Measurements from ENCODE around the gene DSCAML1. TPM values are rescaled to one million over a fixed set of nuclear protein-coding genes. Genes with fewer than 3 reads are reported as not detected.
A peak's percentile ranks its signal among the peaks of the same experiment; 100 is the strongest.

DSCAML1 gene
- total RNA-seq, 2 experiments from 2014 or later, result not detected

- POLR2A ChIA-PET, result interaction anchor here (1.9 kb wide), 1 partner anchor 9 kb away, joined by 7 read pairs; no protein-coding TSS in a partner anchor
- DNase-seq (ENCODE audit: low spot score), result no peak
- intact Hi-C loops (cut with micrococcal nuclease; ENCODE audit: unreplicated experiment), result loop anchor here (1.0 to 10.0 kb wide), 4 partner anchors 10 to 391 kb away; partner anchors contain the start of gene SCN2B
- Histone ChIP-seq H3K27ac (ENCODE audit: low read depth, low read length, poor library complexity, severe bottlenecking) (no peak overlapping the region), H3K4me2 (ENCODE audit: low read length) (no peak overlapping the region), H3K4me3 (ENCODE audit: low read depth, low read length, poor library complexity, severe bottlenecking) (no peak overlapping the region), H3K9me3 (ENCODE audit: low read length) (no peaks in the 10 kb centered on the region), H4K20me1 (ENCODE audit: insufficient read depth, low read length) (no peaks in the 10 kb centered on the region; the same call in 1 of the 2 replicates), H3K9me2 (ENCODE audit: insufficient read depth, low read length) (no peaks in the 10 kb centered on the region), H3K4me1 (ENCODE audit: insufficient read depth, low read length, poor library complexity, severe bottlenecking) (peaks cover 16% of the 10 kb centered on the region), H3K79me2 (ENCODE audit: insufficient read depth, low read depth, low read length) (no peaks in the 10 kb centered on the region), H3K36me3 (ENCODE audit: insufficient read depth, low read length) (no peaks in the 10 kb centered on the region), H2AFZ (ENCODE audit: low read length) (no peak overlapping the region)
- no TSS peak for BruUV-seq (replicated peaks)
- no peak for TF ChIP-seq CTCF (conservative IDR thresholded peaks at IDR 0.05; ENCODE audit: low read length)
- CTCF ChIA-PET (ENCODE audit: unreplicated experiment), result interaction anchor here (0.7 to 2.4 kb wide), 2 partner anchors 10 to 391 kb away, joined by 3 to 11 read pairs; no protein-coding TSS in a partner anchor
These were observed 19.9 kb upstream of the DSCAML1 start for GRCh38 chr11:117816846-117817367.

GRCh38 chr11:117816151-117816741, 19.2 kb upstream of the DSCAML1 start:
- Histone ChIP-seq H3K4me1 (ENCODE audit: insufficient read depth, low read length, poor library complexity, severe bottlenecking) (peaks cover 16% of the 10 kb centered on the region), H3K36me3 (ENCODE audit: insufficient read depth, low read length) (no peaks in the 10 kb centered on the region), H3K9me2 (ENCODE audit: insufficient read depth, low read length) (no peaks in the 10 kb centered on the region), H2AFZ (ENCODE audit: low read length) (no peak overlapping the region), H3K4me2 (ENCODE audit: low read length) (peak overlapping the region; percentile 63; the same call in 1 of the 2 replicates), H4K20me1 (ENCODE audit: insufficient read depth, low read length) (no peaks in the 10 kb centered on the region; the same call in 1 of the 2 replicates), H3K27ac (ENCODE audit: low read depth, low read length, poor library complexity, severe bottlenecking) (no peak overlapping the region), H3K79me2 (ENCODE audit: insufficient read depth, low read depth, low read length) (no peaks in the 10 kb centered on the region), H3K4me3 (ENCODE audit: low read depth, low read length, poor library complexity, severe bottlenecking) (no peak overlapping the region), H3K9me3 (ENCODE audit: low read length) (no peaks in the 10 kb centered on the region)
- CTCF ChIA-PET (ENCODE audit: unreplicated experiment), result no interaction called here
- POLR2A ChIA-PET, result interaction anchor here (1.3 kb wide), 1 partner anchor 8 kb away, joined by 3 read pairs; the partner anchor contains the start of gene FXYD2
- no peak for TF ChIP-seq EZH2phosphoT487 (IDR thresholded peaks at IDR 0.05; ENCODE audit: borderline replicate concordance, low read depth, low read length)
- no TSS peak for BruUV-seq (replicated peaks)
- no peak for DNase-seq (ENCODE audit: low spot score)
- intact Hi-C loops (cut with micrococcal nuclease; ENCODE audit: unreplicated experiment), result loop anchor here (10.0 kb wide), 2 partner anchors 129 to 359 kb away; partner anchors contain the start of gene SCN2B

GRCh38 chr11:117815262-117815803, 18.3 kb upstream of the DSCAML1 start:
- intact Hi-C loops (cut with micrococcal nuclease; ENCODE audit: unreplicated experiment), result loop anchor here (10.0 kb wide), 2 partner anchors 129 to 359 kb away; partner anchors contain the start of gene SCN2B
- DNase-seq (ENCODE audit: low spot score), result peak; percentile 83
- ChIA-PET POLR2A (interaction anchor here (0.6 to 1.3 kb wide), 2 partner anchors 9 to 149 kb away, joined by 3 read pairs; partner anchors contain the start of gene FXYD2), CTCF (ENCODE audit: unreplicated experiment) (interaction anchor here (0.6 to 1.2 kb wide), 4 partner anchors 9 to 135 kb away, joined by 3 to 4 read pairs (median 3); partner anchors contain the start of gene FXYD2)
- Histone ChIP-seq H4K20me1 (ENCODE audit: insufficient read depth, low read length) (no peaks in the 10 kb centered on the region; the same call in 1 of the 2 replicates), H3K79me2 (ENCODE audit: insufficient read depth, low read depth, low read length) (no peaks in the 10 kb centered on the region), H3K4me3 (ENCODE audit: low read depth, low read length, poor library complexity, severe bottlenecking) (peak overlapping the region; percentile 26), H3K9me2 (ENCODE audit: insufficient read depth, low read length) (no peaks in the 10 kb centered on the region), H3K4me1 (ENCODE audit: insufficient read depth, low read length, poor library complexity, severe bottlenecking) (peaks cover 16% of the 10 kb centered on the region), H3K27ac (ENCODE audit: low read depth, low read length, poor library complexity, severe bottlenecking) (no peak overlapping the region), H3K4me2 (ENCODE audit: low read length) (peak overlapping the region; percentile 63), H3K9me3 (ENCODE audit: low read length) (no peaks in the 10 kb centered on the region), H2AFZ (ENCODE audit: low read length) (no peak overlapping the region), H3K36me3 (ENCODE audit: insufficient read depth, low read length) (no peaks in the 10 kb centered on the region)
- BruUV-seq (replicated peaks), result no TSS peak
- no peak for TF ChIP-seq CTCF (conservative IDR thresholded peaks at IDR 0.05; ENCODE audit: low read length)
- no peak for TF ChIP-seq EZH2phosphoT487 (IDR thresholded peaks at IDR 0.05; ENCODE audit: borderline replicate concordance, low read depth, low read length)

Data from OCI-LY7 (cell line).